GM13977 (cell line): ENCODE measurements around the gene PGRMC1.
"Not testable (repeated sequence)": the region's sequence is repeated elsewhere in the genome, so short reads cannot be mapped to it uniquely, and the experiment has no call there.

Experiments
- DNase-seq: peaks from one replicate; pipeline ENCODE4 v3.0.0; 2012; ENCODE audit warnings: low spot score
- in situ Hi-C: fragments of 300-500 bp; cut with MboI; formaldehyde crosslinking; loops from one replicate; pipeline ENCODE4 v1.12.0; 2022; ENCODE audit warnings: low sequenced_read_pairs, low pct_unique_long_range_greater_than_20kb, mixed read lengths, inconsistent platforms; ENCODE audit not compliant: unreplicated experiment
- TF ChIP-seq, protein P1 (sequence below): IDR thresholded peaks from 2 replicates; pipeline ENCODE4 v1.5.1; 2012; ENCODE audit warnings: mild to moderate bottlenecking, control low read depth; ENCODE audit not compliant: insufficient read depth; ENCODE audit errors: extremely low read depth, missing control alignments

Gene PGRMC1

DNA sequence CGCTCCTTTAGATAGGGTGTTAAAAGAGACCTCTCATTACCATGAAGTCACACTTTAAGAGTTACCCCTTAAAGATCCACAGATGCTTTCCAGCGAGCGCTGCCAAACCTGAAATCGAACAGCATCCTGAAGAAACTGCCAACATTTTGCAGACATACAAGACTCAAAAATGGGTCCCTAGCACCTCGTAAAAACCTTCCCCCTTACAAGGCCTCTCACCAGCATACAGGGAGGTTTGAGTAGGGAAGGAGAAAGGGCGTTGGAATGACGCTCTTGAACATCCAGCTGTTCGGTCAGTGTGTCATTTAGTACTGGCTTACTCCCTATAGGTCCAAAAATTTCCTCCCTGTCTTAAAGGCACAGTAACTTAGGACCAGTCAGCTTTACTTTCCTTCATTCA lies 45.3 kb upstream of the PGRMC1 start:
- DNase-seq = no peak
- in situ Hi-C loops = no loop called here
- TF ChIP-seq, protein P1, sequence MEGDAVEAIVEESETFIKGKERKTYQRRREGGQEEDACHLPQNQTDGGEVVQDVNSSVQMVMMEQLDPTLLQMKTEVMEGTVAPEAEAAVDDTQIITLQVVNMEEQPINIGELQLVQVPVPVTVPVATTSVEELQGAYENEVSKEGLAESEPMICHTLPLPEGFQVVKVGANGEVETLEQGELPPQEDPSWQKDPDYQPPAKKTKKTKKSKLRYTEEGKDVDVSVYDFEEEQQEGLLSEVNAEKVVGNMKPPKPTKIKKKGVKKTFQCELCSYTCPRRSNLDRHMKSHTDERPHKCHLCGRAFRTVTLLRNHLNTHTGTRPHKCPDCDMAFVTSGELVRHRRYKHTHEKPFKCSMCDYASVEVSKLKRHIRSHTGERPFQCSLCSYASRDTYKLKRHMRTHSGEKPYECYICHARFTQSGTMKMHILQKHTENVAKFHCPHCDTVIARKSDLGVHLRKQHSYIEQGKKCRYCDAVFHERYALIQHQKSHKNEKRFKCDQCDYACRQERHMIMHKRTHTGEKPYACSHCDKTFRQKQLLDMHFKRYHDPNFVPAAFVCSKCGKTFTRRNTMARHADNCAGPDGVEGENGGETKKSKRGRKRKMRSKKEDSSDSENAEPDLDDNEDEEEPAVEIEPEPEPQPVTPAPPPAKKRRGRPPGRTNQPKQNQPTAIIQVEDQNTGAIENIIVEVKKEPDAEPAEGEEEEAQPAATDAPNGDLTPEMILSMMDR = no peak

DNA sequence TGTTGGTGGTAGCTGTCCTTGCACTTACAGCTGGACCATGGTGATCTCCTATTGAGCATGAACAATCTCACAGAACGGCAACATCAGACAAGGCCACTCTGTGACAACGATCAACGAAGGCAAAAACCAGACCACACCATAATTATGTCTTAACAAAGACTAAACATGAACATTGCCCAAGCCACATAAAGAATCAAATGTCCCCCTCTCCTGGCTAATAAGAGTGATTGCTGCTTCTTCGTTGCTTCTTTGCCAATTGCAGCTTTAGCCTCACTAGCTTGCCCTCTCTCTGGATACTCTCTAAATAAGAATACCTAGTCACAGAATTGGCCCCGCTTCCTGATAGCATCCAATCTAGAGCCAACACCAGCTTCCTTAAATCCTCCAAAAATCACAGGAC lies 41.5 kb upstream of the PGRMC1 start:
- in situ Hi-C loops = no loop called here
- TF ChIP-seq, protein P1 = no peak
- no peak for DNase-seq

DNA sequence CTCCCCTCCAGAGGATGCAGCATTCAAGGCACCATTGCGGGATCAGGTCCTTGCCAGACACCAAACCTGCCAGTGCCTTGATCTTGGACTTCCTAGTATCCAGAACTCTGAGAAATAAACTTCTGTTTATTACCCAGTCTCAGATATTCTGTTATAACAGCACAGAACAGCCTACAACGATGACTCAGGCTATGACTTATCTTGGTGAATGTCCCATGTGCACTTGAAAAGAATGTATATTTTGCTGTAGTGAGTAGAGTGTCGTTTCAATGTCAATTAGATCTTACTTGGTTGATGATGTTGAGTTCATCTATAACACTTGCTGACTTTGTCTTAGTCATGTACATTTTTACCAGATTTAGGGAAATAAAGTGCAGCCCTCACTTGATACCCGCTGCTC lies 34.5 kb upstream of the PGRMC1 start:
- TF ChIP-seq, protein P1 = no peak
- no peak for DNase-seq
- in situ Hi-C loops = no loop called here

DNA sequence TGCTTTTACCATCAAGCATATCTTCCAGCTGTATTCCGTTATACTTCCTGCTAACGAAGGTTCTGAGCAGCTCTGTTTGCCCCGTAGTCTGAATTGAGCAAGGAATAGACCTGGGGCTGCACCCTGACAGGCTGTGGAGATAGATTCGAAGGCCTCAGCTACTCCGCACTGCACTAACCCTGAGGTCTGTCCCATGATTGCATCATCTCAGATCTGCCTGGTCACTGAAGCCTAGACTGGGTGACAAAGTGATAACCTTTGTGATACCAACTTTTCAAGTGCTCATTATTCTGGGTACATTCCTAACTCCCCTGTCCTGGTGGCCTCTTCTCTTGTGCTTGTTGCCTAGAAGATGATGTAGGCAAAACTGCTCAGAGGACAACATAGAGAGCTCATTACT lies 29.9 kb upstream of the PGRMC1 start:
- DNase-seq = no peak
- in situ Hi-C loops = no loop called here
- TF ChIP-seq, protein P1 = no peak

DNA sequence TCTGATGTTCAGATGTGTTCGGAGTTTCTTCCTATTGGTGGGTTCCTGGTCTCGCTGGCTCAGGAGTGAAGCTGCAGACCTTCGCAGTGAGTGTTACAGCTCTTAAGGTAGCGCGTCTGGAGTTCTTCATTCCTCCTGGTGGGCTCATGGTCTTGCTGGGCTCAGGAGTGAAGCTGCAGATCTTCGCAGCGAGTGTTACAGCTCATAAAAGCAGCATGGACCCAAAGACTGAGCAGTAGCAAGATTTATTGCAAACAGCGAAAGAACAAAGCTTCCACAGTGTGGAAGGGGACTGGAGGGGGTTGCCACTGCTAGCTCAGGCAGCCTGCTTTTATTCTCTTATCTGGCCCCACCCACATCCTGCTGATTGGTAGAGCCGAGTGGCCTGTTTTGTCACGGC lies 28.6 kb upstream of the PGRMC1 start:
- DNase-seq, in situ Hi-C loops: not testable (repeated sequence)

DNA sequence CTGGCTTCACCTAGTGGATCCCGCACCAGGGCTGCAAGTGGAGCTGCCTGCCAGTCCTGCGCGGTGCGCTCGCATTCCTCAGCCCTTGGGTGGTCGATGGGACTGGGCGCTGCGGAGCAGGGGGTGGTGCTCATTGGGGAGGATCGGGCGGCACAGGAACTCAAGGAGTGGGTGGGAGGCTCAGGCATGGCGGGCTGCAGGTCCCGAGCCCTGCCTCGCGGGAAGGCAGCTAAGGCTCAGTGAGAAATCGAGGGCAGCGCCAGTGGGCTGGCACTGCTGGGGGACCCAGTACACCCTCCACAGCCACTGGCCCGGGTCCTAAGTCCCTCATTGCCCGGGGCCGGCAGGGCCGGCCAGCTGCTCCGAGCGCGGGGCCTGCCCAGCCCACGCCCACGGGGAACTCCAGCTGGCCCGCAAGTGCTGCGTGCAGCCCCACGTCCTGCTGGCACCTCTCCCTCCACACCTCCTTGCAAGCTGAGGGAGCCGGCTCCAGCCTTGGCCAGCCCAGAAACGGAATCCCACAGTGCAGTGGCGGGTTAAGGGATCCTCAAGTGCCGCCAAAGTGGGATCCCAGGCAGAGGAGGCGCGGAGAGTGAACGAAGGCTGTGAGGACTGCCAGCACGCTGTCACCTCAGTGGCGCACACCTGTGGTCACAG lies 27.6 kb upstream of the PGRMC1 start:
- TF ChIP-seq, protein P1 = no peak
- in situ Hi-C loops = no loop called here
- no peak for DNase-seq

DNA sequence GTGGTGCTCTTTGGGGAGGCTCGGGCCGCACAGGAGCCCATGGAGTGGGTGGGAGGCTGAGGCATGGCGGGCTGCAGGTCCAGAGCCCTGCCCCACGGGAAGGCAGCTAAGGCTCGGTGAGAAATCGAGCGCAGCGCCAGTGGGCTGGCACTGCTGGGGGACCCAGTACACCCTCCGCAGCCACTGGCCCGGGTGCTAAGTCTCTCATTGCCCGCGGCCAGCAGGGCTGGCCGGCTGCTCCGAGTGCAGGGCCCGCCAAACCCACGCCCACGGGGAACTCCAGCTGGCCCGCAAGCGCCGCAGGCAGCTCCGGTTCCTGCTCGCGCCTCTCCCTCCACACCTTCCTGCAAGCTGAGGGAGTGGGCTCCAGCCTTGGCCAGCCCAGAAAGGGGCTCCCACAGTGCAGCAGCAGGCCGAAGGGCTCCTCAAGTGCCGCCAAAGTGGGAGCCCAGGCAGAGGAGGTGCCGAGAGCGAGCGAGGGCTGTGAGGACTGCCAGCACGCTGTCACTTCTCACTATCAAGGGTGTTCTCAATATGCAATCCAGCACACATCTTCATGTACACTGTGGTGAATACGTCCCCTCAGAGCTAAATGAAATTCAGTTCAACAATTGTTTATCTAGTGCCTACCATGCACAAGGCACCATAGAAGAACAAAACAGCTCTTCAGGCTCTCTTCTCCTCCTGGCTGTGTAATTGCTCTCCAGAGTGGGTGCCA lies 25.0 kb upstream of the PGRMC1 start:
- in situ Hi-C loops, DNase-seq: not testable (repeated sequence)
